ACHN (cell line): ENCODE data around the gene STK32C.

Experiments used
- DNase-seq: peaks from one replicate; pipeline ENCODE4 v3.0.0-alpha.2; 2015
- in situ Hi-C: cut with HindIII; loops from 2 replicates; pipeline ENCODE4 v1.10.0; 2017; ENCODE audit warnings: low sequenced_read_pairs, low pct_ligation_motif_present, low pct_unique_long_range_greater_than_20kb

The STK32C gene

DNA sequence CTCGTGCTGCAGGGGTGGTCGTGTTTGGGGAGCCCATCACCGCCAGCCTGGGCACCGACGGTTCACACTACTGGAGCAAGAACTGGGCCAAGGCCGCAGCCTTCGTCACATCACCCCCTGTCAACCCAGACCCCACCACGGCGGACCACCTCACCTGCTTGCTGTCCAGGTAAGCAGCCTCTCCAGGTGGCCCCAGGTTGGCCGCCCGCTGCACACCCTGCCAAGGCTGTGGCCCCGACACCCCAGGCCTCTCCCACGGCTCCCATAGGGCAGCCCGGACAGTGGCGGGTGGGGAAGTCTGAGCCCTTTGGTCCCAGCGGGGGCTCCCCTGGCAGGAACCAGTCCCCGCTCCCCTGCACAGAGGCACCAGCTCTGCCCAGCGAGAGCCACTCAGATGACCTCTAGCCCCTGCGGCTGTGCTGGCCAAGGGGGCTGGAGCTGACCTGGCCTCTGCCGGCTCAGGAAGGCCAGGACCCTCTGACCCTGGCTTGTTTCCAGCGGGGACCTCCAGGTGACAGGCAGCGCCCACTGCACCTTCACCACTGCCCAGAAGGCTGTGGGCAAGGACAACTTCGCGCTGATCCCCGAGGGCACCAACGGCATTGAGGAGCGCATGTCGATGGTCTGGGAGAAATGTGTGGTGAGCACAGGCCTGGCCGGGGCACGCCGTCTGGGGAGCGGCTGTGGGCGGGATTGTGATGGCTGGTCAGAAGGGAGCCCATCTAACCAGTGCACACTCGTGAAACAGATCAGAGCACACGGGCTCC, 107.2 kb downstream of the STK32C start:
- in situ Hi-C loops, result no loop called here
- no peak for DNase-seq

GRCh38 chr10:132199854-132200311, 107.9 kb downstream of the STK32C start:
- DNase-seq, result no peak
- in situ Hi-C loops, result no loop called here

DNA sequence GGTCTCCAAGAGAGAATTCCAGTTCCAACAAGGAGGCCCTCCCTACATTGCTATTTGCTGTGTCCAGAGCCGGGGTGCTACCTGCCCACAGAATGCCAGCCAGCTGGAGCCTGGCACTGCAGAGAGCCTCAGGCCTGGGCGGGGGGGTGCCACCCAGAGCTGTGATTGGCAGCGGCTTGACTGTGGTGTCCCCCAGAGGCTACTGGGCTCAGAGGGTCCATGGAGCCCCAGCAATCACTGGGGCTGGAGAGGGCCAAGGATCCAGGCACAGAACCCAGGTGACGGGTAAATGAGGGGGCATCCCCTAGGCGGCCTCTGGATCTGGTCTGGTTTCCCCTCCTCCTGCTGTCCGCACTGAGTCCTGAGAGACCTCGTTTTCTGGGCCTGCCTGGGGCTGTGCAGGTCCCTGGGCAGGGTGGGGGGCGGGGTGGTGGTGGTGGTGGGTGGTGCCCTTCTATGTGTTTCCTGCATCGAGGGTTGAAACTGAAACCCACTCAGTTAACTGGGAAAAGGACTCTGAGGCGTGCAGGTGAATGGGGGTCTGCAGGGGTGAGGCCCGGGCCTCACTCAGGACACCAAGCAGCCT, 108.4 kb downstream of the STK32C start:
- in situ Hi-C loops, result no loop called here
- DNase-seq, result no peak

DNA sequence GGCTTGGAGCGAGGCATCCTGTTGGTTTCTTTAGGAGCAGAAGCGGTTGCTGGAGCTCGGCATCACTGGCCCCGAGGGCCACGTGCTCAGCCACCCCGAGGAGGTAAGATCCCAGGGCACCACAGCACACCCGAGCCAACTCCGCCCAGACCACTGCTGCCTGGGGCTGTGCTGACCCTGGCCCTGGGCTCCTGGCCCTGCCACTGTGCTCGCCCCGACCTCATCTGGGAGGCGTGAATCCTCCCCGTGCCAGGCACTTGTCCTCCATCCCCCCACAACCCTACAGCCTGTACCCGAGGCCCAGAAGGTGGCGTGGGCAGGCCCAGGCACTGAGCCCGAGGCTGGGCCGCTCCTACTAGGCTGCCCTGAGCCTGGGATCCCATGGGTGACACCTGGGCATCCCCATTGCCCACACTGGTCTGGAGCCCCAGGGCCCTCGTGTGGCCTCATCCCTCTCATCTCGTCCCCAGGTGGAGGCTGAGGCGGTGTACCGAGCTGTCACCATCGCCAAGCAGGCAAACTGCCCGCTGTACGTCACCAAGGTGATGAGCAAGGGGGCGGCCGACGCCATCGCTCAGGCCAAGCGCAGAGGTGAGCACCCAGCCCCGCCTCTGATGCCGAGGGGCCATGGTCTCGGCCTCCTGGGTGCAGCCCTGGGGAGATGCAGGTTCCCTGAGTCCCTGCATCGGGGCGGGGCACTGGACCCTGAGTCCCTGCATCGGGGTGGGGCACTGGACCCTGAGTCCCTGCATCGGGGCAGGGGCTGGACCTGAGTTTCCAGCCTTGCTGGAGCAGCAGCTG, 109.2 kb downstream of the STK32C start:
- in situ Hi-C loops, result no loop called here
- DNase-seq, result no peak

DNA sequence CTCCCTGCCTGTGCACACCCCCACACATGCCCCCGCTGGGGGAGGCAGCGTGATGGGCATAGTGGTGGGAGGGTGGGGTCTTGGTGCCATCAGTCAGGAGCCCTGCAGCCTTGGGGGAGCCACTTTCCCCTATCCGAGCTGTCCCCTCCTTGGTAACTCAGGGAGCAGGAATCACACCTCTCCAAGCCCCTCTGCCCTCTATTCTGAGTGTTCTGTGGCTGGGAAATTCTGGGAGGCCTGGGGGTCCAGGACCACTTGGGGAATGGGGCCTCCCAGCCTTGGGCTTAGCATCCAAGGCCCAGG, 109.7 kb downstream of the STK32C start:
- DNase-seq, result no peak
- in situ Hi-C loops, result no loop called here

DNA sequence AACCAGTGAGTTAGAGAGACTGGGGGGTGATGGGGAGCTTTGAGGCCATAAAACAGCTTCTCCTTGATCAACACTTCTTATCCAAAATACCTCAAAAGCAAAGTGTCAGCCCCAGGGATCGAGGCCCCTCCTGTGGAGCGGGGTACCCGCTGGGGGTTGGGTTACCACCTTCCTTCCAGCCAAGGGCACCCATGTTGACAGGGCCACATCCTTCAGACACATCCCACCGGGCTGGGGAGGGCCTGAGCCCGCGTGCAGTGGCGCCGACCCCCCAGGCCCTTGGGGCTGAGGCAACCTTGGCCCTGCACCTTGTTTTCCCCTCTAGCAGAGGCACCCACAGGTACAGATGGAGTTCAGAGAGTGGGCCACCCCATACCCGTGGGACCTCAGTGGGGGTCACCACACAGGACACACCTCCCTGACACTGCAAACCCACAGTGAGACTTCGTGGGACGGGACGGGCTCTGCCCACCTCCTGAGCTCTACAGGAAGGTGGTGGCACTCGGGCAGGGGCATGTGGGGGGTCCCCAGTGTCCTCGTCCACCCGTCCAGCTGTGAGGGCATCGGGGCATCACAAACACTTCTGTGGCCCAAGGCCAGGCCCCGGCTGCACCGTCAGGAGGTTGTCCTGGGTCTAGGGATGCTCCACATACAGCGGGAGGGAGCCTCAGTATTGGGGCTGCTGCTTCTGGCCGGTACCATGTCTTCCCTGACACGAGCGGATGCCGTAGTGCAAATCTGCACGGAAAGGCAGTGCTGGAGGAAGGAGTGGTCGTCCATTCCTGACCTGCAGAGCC, 110.3 kb downstream of the STK32C start:
- in situ Hi-C loops, result no loop called here
- DNase-seq, result no peak

- DNase-seq, result no peak
- in situ Hi-C loops, result no loop called here
Observed at GRCh38 chr10:132196178-132197113, 111.3 kb downstream of the STK32C start.

DNA sequence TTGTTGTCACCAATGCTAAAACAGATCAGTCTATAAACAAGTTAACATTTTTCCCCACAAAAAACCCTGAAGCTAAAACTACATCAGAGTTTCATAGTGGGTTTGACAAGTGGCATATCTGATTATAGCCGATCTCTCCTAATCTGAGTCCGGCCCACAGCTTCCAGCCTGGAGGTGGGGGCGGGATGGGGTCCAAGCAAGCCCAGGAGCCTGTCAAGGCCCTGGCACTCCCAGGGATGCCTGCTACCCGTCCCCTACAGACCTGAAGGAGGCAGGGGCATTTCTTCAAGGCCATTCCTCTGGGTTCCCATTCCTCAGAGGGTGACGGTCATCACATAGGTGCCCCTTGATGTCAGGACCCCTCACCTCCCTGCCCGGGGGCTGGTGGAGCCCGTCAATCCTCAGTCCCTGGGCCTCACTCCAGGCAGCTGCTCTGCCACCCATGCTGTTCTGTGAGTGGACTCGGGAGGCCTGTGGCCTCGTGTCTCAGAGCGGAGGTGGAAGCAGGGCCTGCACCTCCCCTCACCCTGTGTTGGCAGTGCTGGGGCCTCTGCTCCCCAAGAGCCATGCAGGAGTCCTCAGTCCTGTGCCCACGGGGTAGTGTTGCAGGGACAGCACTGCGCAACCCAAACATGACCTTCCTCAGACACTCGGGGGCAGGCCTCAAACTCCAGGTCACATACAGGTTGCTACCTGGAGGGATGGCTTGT, 112.2 kb downstream of the STK32C start:
- in situ Hi-C loops, result no loop called here
- DNase-seq, result no peak

DNA sequence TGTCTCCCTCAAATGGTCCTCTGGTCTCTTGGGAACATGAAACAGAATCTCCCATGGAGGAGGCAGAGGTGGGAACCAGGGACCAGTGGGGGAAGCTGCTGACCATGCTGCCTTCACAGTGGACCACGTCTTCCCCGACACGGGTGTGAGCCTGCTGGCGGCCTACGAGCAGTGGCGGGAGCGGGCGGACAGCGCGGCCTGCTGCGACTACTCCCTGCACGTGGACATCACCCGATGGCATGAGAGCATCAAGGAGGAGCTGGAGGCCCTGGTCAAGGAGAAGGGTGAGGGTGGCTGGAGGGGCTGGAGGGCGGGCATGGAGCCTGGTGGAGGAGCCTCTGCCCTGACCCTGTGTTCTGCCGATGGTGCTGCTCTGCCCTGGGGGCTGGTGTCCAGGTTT, 113.0 kb downstream of the STK32C start:
- DNase-seq, result no peak
- in situ Hi-C loops, result no loop called here

DNA sequence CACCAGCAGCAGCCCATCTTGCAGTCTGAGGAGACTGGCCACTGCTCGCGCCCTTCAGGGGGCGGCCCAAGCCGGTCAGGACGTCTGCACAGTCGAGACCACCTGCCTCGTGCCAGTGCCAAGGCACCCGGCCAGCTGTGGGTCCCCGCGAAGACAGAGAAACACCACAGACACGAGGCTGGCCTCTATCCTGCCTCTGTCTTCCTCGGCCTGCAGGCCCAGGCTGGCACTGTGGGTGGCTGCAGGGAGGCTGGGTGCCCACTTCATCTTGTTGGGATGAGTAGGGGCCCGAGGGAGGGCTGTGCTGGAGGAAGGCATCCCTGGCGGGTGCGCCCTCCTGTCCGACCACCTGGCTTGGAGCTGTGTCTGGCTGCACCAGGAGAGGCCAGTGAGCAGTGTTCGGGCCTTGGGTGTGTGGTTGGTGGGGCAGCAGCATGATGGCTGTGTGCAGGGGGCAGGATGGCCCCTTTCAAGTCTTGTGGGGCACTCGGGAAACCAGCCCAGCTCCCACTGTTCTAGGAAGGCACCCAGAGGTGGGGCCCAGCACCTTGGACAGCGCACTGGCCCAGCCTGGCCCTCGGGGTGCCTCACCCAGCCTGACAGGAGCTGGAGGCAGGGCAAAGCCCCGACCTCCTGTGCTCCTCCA, 113.7 kb downstream of the STK32C start:
- in situ Hi-C loops, result no loop called here
- DNase-seq, result peak; percentile 51

DNA sequence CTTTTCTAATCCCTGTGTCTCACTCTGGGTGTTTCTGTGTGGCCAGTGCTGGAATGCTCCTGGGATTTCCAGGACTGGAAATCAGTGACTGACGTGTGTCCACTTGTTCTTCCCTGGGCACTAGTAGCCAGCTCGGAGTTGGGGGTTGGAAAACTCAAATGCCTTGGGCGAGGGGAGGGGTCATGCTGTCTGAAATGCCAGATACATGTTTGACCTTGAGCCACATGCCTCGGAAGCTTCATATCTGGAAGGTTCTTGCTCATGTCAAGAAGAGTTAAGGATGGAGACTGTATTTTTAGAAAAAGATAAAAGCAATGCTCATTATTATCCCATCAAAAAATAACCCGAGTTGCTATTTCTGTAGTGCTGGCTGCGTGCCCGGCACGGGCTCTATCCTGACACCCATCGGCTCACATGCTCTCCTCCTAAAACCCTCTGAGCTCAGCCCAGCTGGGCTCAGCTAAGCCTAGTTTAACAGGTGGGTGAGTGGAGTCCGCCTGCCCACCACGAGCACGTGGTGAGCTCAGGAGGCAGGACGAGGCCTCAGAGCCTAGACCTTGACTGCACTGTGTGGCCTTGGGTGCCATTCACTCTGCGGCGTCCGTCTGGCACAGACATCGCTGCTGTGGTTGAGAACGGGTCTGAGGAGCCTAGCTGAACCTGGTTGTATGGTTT, 114.6 kb downstream of the STK32C start:
- in situ Hi-C loops, result no loop called here
- DNase-seq, result no peak

GRCh38 chr10:132192076-132192975, 115.4 kb downstream of the STK32C start:
- no peak for DNase-seq

GRCh38 chr10:132189810-132190422, 117.8 kb downstream of the STK32C start:
- in situ Hi-C loops, result no loop called here
- no peak for DNase-seq

More at GRCh38 chr10:132192076-132192975, 115.4 kb downstream of the STK32C start:
- in situ Hi-C loops, result no loop called here

DNA sequence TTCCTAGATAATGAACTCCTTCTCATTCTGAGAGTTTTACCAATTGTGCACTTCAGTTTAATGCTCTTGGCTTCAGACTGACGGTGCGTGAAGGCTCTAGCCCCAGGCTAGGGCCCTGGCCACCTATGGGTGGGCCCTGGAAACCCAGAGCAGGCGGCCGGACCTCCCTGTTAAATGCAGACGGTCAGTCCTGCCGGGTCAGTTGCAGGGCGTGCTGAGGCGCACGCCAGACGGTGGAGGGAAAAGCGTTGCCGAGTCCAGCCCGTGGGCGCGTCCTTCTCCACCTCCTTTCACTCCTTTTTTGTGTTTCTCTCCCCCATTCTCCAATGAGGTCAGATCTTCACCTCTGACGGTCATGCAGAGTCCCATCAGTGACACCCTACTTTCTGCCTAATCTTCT, 118.7 kb downstream of the STK32C start:
- in situ Hi-C loops, result no loop called here
- DNase-seq, result no peak

DNA sequence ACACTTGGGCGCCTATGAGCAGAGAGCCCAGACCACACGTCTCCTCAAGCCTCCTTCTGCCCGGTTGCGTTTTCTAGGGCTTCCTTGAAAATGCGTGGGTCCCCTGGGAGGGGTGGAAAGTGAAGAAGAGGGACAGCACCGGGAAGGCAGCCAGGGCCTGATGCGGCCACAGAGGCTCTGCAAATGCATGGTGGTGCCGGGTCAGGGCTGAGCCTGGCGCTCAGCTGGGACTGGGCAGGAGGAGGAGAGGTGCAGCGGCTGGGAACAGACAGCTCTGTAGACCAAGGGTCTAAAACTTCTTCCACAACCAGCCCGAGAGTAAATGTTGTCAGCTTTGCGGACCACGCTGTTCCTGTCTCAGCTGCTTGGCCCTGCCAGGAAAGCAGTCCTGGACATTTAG, 119.4 kb downstream of the STK32C start:
- in situ Hi-C loops, result no loop called here
- DNase-seq, result no peak
